KOPT-K1 (cell line): Measurements from ENCODE around the gene ZDHHC20.
"Not testable (repeated sequence)": the region's sequence is repeated elsewhere in the genome, so short reads cannot be mapped to it uniquely, and the experiment has no call there.

Experiments
- H3K27ac ChIP-seq: fragments of 200-600 bp; sonication (generic); 2 replicates; pipeline ENCODE4 v1.5.1; 2016; ENCODE audit warnings: antibody characterized with exemption, mild to moderate bottlenecking, low read depth, low read length; ENCODE audit not compliant: poor library complexity, severe bottlenecking
- H3K36me3 ChIP-seq: fragments of 200-600 bp; sonication (generic); 2 replicates; pipeline ENCODE4 v1.5.1; 2017; ENCODE audit warnings: antibody characterized with exemption, mild to moderate bottlenecking, low read length, moderate library complexity; ENCODE audit not compliant: insufficient read depth
- H3K9me3 ChIP-seq: fragments of 200-600 bp; sonication (generic); 2 replicates; pipeline ENCODE4 v1.5.1; 2017; ENCODE audit warnings: antibody characterized with exemption, low read length, mild to moderate bottlenecking; ENCODE audit not compliant: insufficient read depth, poor library complexity, severe bottlenecking

The ZDHHC20 gene

DNA sequence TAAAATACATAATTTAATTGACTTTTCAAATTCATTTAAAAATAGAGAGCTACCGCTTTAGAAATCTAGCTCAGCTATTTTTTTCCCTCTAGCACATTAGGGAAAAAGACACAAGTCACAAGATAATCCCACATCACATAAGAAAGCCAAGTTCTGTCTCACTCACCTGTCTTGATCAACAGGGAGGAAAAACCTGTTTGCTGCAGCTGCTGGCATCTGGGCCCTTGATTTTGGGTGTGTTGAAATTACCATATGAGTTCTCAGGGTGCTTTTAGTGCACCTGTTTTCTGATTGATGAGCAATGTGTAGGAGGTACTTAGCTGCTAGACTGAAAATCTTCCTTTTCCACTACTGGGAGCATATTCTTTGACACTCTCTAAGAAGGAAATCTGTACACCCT is 53.8 kb downstream of the ZDHHC20 start:
- H3K36me3 ChIP-seq: peaks cover 62% of the 10 kb centered on the region
- no peak overlapping the region for H3K27ac ChIP-seq
- peaks cover 16% of the 10 kb centered on the region for H3K9me3 ChIP-seq

- peaks cover 56% of the 10 kb centered on the region for H3K36me3 ChIP-seq
- no peak overlapping the region for H3K27ac ChIP-seq
- H3K9me3 ChIP-seq: no peaks in the 10 kb centered on the region
Observed at GRCh38 chr13:21402586-21403307, 56.4 kb downstream of the ZDHHC20 start.

- Histone ChIP-seq H3K36me3 (peaks cover 61% of the 10 kb centered on the region), H3K9me3 (no peaks in the 10 kb centered on the region), H3K27ac (peak overlapping the region; percentile 53)
Observed at GRCh38 chr13:21399741-21400140, 59.4 kb downstream of the ZDHHC20 start.

DNA sequence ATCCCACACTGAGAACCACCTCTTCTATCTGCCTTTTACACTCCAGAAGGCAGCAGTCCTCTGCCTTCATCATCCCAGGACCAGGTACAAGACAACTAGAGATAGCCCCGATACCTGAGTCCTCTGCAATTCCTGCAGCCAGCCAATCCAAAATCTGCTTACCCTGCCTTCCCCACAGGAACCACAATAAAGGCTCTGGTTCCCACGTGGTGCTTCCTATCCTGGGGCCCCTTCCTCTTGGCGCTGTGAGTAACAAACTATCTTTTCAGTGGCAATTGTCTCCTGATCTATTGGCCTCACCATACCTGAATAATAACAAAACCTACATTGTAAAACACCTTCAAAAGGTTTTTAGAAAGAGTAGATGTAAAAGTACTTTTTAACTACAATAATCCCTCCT is 63.1 kb downstream of the ZDHHC20 start:
- Histone ChIP-seq H3K36me3 (peaks cover 66% of the 10 kb centered on the region), H3K27ac (peak overlapping the region; percentile 24), H3K9me3 (no peaks in the 10 kb centered on the region)

DNA sequence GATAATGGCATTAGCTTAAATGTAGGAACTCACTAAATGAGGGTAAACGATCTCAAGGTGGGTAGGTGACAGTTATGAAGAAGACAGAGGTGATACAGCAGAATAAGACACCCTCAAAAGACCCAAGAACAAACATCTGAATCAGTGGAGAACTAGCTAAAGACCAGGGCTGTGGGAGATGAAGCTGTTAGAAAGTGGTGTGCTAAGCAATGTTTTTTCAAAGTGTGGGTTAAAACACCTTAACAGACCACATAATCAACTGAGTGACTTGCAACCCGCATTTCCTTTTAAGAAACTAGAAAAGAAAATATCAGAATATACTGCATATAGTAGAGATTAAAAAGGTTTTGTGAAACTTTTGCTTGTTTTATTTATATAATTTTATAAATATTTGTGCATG is 70.0 kb downstream of the ZDHHC20 start:
- peaks cover 96% of the 10 kb centered on the region for H3K36me3 ChIP-seq
- peak overlapping the region; percentile 26 for H3K27ac ChIP-seq

GRCh38 chr13:21385710-21386109 is 73.4 kb downstream of the ZDHHC20 start:
- peaks cover 96% of the 10 kb centered on the region for H3K36me3 ChIP-seq
- no peak overlapping the region for H3K27ac ChIP-seq
- H3K9me3 ChIP-seq: peaks cover 16% of the 10 kb centered on the region

More for the DNA sequence above, 70.0 kb downstream of the ZDHHC20 start:
- peaks cover 16% of the 10 kb centered on the region for H3K9me3 ChIP-seq

DNA sequence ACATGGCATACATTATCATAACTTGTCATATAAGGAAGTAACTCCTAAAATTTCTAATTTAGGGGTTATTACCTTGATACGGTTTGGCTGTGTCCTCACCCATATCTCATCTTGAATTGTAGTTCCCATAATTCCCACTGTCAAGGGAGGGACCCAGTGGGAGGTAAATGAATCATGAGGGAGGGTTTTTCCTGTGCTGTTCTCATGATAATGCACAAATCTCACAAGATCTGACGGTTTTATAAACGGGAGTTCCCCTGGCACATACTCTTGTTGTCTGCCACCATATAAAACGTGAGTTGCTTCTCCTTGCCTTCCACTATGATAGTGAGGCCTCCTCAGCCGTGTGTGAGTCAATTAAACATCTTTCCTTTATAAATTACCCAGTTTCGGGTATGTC is 76.0 kb downstream of the ZDHHC20 start:
- peaks cover 94% of the 10 kb centered on the region for H3K36me3 ChIP-seq
- no peak overlapping the region for H3K27ac ChIP-seq
- peaks cover 16% of the 10 kb centered on the region for H3K9me3 ChIP-seq

DNA sequence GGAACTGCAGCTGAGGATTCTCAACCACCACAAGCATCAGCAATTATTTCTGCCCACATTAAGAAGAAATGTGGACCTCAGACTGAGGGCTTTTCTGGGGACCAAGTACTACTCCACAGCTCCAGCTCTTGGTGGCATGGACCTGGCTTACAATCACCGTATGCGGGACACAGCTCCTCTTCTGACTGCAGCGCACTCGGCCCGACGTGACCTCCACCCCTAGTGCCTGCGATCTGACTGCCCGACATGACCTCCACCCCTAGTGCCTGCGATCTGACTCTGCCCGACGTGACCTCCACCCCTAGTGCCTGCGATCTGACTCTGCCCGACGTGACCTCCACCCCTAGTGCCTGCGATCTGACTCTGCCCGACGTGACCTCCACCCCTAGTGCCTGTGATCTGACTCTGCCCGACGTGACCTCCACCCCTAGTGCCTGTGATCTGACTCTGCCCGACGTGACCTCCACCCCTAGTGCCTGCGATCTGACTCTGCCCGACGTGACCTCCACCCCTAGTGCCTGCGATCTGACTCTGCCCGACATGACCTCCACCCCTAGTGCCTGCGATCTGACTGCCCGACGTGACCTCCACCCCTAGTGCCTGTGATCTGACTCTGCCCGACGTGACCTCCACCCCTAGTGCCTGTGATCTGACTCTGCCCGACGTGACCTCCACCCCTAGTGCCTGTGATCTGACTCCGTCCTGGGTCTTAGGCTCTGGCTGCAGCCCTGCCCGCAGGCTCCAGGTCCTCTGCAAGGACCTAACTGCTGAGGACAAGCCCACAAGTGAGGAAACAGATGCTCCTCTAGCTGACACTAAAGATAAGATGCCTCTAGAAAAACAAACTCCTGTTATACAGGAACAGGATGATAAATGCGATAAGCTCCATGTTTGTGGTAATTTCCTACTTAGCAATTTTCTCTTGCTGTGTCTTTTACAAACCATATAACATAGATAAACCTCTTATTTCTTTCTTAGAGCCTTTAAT is 81.8 kb downstream of the ZDHHC20 start:
- H3K36me3 ChIP-seq: peaks cover 84% of the 10 kb centered on the region
- not testable (repeated sequence) for H3K9me3 ChIP-seq, H3K27ac ChIP-seq

- no peaks in the 10 kb centered on the region for H3K9me3 ChIP-seq
- H3K27ac ChIP-seq: no peak overlapping the region
- H3K36me3 ChIP-seq: peaks cover 47% of the 10 kb centered on the region
Observed at GRCh38 chr13:21372530-21372929, 86.6 kb downstream of the ZDHHC20 start.

DNA sequence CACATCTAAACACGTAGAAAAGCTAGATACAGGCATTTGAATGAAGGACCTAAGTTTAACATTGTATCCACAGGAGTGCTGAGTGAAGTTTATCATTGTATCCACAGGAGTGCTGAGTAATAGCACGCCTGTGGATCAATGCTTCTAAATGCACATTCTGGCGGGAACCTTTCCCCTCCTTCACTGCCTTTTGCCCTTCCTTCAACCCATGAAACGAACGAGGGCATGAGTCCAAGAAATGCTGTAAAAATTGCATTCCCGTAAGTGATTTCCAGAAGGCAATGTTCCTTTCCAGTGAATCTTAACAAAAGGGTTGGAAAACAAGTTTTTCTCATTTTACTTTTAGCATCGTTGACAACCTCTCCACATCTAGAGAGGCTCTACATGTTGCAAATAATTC is 88.1 kb downstream of the ZDHHC20 start:
- Histone ChIP-seq H3K9me3 (no peaks in the 10 kb centered on the region), H3K27ac (no peak overlapping the region), H3K36me3 (peaks cover 32% of the 10 kb centered on the region)

- Histone ChIP-seq H3K9me3 (peaks cover 5% of the 10 kb centered on the region), H3K36me3 (no peaks in the 10 kb centered on the region), H3K27ac (peak overlapping the region; percentile 54)
Observed at GRCh38 chr13:21365574-21365973, 93.5 kb downstream of the ZDHHC20 start.

- no peaks in the 10 kb centered on the region for H3K36me3 ChIP-seq
- peak overlapping the region; percentile 54 for H3K27ac ChIP-seq
- peaks cover 5% of the 10 kb centered on the region for H3K9me3 ChIP-seq
Observed at GRCh38 chr13:21364916-21365315, 94.2 kb downstream of the ZDHHC20 start.

GRCh38 chr13:21364357-21364756 is 94.7 kb downstream of the ZDHHC20 start:
- H3K36me3 ChIP-seq: no peaks in the 10 kb centered on the region
- peaks cover 5% of the 10 kb centered on the region for H3K9me3 ChIP-seq
- H3K27ac ChIP-seq: no peak overlapping the region

- Histone ChIP-seq H3K9me3 (peaks cover 5% of the 10 kb centered on the region), H3K27ac (no peak overlapping the region), H3K36me3 (no peaks in the 10 kb centered on the region)
Observed at GRCh38 chr13:21362741-21363140, 96.4 kb downstream of the ZDHHC20 start.

DNA sequence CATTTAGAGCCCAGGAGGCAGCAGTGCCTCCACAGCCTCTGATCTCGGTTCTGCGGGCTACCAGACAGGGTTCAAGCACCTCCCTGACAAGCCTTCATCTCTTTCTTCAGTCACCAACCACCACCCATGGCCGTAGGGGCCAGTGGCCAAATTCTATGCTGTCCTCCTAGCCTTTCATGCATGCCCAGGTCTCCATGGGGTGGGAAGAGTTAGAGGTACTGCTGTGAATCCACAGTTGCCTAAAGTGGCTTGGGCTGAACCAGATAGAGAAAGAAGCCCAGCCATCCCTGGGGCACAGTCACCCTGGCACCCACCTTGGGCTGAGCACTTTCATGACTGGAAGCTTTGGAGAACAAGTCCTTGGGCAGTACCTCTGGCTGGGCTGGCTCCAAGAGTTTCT is 97.4 kb downstream of the ZDHHC20 start:
- Histone ChIP-seq H3K36me3 (no peaks in the 10 kb centered on the region), H3K27ac (no peak overlapping the region), H3K9me3 (peaks cover 5% of the 10 kb centered on the region)
